ENCODE data around the gene CRIP1.

CRIP1 gene

GRCh38 chr14:105479431-105480158, 7.1 kb upstream of the CRIP1 start:
- Histone ChIP-seq H4K20me1 (ENCODE audit: insufficient read depth, low read length) (no peaks in the 10 kb centered on the region), H3K4me3 (ENCODE audit: low read length) (no peak overlapping the region), H3K27ac (ENCODE audit: low read length) (no peak overlapping the region), H3K36me3 (replicated peaks; ENCODE audit: low read depth, low read length) (no peaks in the 10 kb centered on the region), H3K9me3 (ENCODE audit: insufficient read depth, low read length) (no peaks in the 10 kb centered on the region), H2AFZ (ENCODE audit: low read depth, low read length) (no peak overlapping the region), H3K27me3 (ENCODE audit: low read depth, low read length) (peaks cover 16% of the 10 kb centered on the region), H3K79me2 (ENCODE audit: low read length) (no peaks in the 10 kb centered on the region), H3K9ac (ENCODE audit: low read length) (no peak overlapping the region), H3K4me1 (ENCODE audit: low read length) (peaks cover 14% of the 10 kb centered on the region), H3K4me2 (ENCODE audit: low read length) (no peak overlapping the region)
- TF ChIP-seq EZH2phosphoT487 (IDR thresholded peaks at IDR 0.05; ENCODE audit: low read depth), result no peak
- TF ChIP-seq CTCF (IDR thresholded peaks at IDR 0.05; ENCODE audit: low read depth, low read length), result no peak

- H3K79me2 ChIP-seq (ENCODE audit: low read length), result no peaks in the 10 kb centered on the region
- no peak overlapping the region for H3K27ac ChIP-seq (ENCODE audit: low read length)
- no peaks in the 10 kb centered on the region for H4K20me1 ChIP-seq (ENCODE audit: insufficient read depth, low read length)
- H3K4me1 ChIP-seq (ENCODE audit: low read length), result peaks cover 14% of the 10 kb centered on the region
- no peaks in the 10 kb centered on the region for H3K9me3 ChIP-seq (ENCODE audit: insufficient read depth, low read length)
- H3K9ac ChIP-seq (ENCODE audit: low read length), result no peak overlapping the region
- peak overlapping the region; percentile 93 for H3K4me2 ChIP-seq (ENCODE audit: low read length)
- H3K36me3 ChIP-seq (replicated peaks; ENCODE audit: low read depth, low read length), result no peaks in the 10 kb centered on the region
- H3K4me3 ChIP-seq (ENCODE audit: low read length), result no peak overlapping the region
- peaks cover 16% of the 10 kb centered on the region for H3K27me3 ChIP-seq (ENCODE audit: low read depth, low read length)
- TF ChIP-seq EZH2phosphoT487 (IDR thresholded peaks at IDR 0.05; ENCODE audit: low read depth) (no peak), CTCF (IDR thresholded peaks at IDR 0.05; ENCODE audit: low read depth, low read length) (no peak)
- H2AFZ ChIP-seq (ENCODE audit: low read depth, low read length), result no peak overlapping the region
These were observed 6.4 kb upstream of the CRIP1 start for GRCh38 chr14:105480199-105480746.

- H3K27ac ChIP-seq (ENCODE audit: low read length), result no peak overlapping the region
- peak overlapping the region; percentile 93 for H3K4me2 ChIP-seq (ENCODE audit: low read length)
- peak overlapping the region; percentile 69; the same call in 1 of the 2 replicates for H2AFZ ChIP-seq (ENCODE audit: low read depth, low read length)
- peaks cover 19% of the 10 kb centered on the region for H3K27me3 ChIP-seq (ENCODE audit: low read depth, low read length)
- H3K4me3 ChIP-seq (ENCODE audit: low read length), result peak overlapping the region; percentile 75
- H3K9ac ChIP-seq (ENCODE audit: low read length), result peak overlapping the region; percentile 69
- TF ChIP-seq EZH2phosphoT487 (IDR thresholded peaks at IDR 0.05; ENCODE audit: low read depth) (no peak), CTCF (IDR thresholded peaks at IDR 0.05; ENCODE audit: low read depth, low read length) (peak; percentile 90)
- no peaks in the 10 kb centered on the region for H3K9me3 ChIP-seq (ENCODE audit: insufficient read depth, low read length)
- no peaks in the 10 kb centered on the region for H3K36me3 ChIP-seq (replicated peaks; ENCODE audit: low read depth, low read length)
- H3K4me1 ChIP-seq (ENCODE audit: low read length), result peaks cover 19% of the 10 kb centered on the region
- no peaks in the 10 kb centered on the region for H4K20me1 ChIP-seq (ENCODE audit: insufficient read depth, low read length)
- no peaks in the 10 kb centered on the region for H3K79me2 ChIP-seq (ENCODE audit: low read length)
These were observed 5.6 kb upstream of the CRIP1 start for GRCh38 chr14:105480807-105481801.

All from OCI-LY3 (cell line).